ENCODE measurements around the gene ZBTB33.

The ZBTB33 gene

DNA sequence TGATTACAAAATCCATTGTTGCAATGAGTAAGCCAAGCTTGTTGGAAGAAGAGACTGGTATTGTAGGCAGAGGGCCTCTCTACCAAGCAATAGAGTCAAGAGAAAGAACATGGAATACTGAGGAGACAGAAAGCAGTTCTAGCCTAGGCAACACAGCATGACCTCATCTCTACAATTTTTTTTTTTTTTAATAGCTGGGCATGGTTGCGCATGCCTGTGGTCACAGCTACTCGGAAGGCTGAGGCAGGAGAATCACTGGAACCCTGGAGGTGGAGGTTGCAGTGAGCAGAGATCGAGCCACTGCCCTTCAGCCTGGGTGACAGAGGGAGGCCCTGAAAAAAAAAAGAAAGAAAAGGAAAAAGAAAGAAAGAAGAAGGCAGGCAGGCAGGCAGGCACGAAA, 11.7 kb upstream of the ZBTB33 start:
- H3K4me3 ChIP-seq = no peak overlapping the region
- no peak for DNase-seq
- H3K4me1 ChIP-seq = peaks cover 0 to 6% (median 3%) of the 10 kb centered on the region in 4 donors
- intact Hi-C loops (cut with DNase I; ENCODE audit: low total_unique reads) = no loop called here
- no peaks in the 10 kb centered on the region for H3K27me3 ChIP-seq
- TF ChIP-seq, protein P1, sequence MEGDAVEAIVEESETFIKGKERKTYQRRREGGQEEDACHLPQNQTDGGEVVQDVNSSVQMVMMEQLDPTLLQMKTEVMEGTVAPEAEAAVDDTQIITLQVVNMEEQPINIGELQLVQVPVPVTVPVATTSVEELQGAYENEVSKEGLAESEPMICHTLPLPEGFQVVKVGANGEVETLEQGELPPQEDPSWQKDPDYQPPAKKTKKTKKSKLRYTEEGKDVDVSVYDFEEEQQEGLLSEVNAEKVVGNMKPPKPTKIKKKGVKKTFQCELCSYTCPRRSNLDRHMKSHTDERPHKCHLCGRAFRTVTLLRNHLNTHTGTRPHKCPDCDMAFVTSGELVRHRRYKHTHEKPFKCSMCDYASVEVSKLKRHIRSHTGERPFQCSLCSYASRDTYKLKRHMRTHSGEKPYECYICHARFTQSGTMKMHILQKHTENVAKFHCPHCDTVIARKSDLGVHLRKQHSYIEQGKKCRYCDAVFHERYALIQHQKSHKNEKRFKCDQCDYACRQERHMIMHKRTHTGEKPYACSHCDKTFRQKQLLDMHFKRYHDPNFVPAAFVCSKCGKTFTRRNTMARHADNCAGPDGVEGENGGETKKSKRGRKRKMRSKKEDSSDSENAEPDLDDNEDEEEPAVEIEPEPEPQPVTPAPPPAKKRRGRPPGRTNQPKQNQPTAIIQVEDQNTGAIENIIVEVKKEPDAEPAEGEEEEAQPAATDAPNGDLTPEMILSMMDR (IDR thresholded peaks at IDR 0.05) = no peak
- H3K9me3 ChIP-seq = no peaks in the 10 kb centered on the region
- no peaks in the 10 kb centered on the region for H3K36me3 ChIP-seq
- no peak overlapping the region for H3K27ac ChIP-seq

DNA sequence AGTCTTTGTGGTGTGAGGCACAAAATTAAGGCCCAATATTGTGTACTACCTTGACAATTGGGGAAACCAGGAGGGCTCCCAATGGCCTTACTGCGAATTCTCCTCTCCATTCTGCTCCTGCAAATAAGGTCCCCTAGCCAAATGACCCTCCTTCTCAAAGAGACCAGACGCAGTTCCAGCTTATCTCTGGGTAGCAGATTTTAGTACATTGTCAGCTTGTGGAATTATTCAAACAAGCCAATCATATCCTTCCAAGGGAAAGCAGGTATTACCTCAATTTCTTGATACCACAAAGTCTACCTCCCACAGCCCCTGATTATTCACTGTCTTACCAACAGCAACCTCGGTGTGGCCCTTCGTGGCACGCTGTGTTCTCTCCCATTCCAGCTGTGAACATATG, 7.8 kb upstream of the ZBTB33 start:
- TF ChIP-seq, protein P1 (IDR thresholded peaks at IDR 0.05) = no peak
- H3K4me1 ChIP-seq = peaks cover 0 to 8% (median 3%) of the 10 kb centered on the region in 4 donors
- H3K36me3 ChIP-seq = no peaks in the 10 kb centered on the region
- H3K27ac ChIP-seq = no peak overlapping the region
- H3K27me3 ChIP-seq = no peaks in the 10 kb centered on the region
- intact Hi-C loops (cut with DNase I; ENCODE audit: low total_unique reads) = no loop called here
- no peak overlapping the region for H3K4me3 ChIP-seq
- no peak for DNase-seq
- no peaks in the 10 kb centered on the region for H3K9me3 ChIP-seq

DNA sequence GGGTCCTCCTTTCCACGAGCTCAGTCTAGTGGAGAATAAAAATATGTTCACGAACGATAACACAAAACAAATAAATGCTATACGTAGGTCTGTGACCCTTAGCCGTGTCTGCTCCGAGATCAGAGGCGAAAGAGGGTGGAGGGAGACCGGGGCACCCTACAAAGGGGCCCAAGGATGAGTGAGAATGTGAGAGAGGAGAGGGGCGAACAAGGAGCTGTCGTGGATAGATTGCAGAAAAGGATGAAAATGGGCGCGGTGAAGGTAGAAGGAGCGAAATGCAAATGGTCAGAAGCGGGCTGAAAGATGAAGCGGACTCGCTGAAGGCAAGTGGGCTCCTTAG, 6.2 kb upstream of the ZBTB33 start:
- peak overlapping the region; percentile 71 to 74 for H3K4me3 ChIP-seq
- no peak for DNase-seq
- TF ChIP-seq, protein P1 (IDR thresholded peaks at IDR 0.05) = no peak
- peaks cover 0 to 8% (median 3%) of the 10 kb centered on the region in 4 donors for H3K4me1 ChIP-seq
- H3K27me3 ChIP-seq = no peaks in the 10 kb centered on the region
- H3K9me3 ChIP-seq = no peaks in the 10 kb centered on the region
- peak overlapping the region; percentile 79 to 93 for H3K27ac ChIP-seq
- H3K36me3 ChIP-seq = no peaks in the 10 kb centered on the region
- intact Hi-C loops (cut with DNase I; ENCODE audit: low total_unique reads) = no loop called here

DNA sequence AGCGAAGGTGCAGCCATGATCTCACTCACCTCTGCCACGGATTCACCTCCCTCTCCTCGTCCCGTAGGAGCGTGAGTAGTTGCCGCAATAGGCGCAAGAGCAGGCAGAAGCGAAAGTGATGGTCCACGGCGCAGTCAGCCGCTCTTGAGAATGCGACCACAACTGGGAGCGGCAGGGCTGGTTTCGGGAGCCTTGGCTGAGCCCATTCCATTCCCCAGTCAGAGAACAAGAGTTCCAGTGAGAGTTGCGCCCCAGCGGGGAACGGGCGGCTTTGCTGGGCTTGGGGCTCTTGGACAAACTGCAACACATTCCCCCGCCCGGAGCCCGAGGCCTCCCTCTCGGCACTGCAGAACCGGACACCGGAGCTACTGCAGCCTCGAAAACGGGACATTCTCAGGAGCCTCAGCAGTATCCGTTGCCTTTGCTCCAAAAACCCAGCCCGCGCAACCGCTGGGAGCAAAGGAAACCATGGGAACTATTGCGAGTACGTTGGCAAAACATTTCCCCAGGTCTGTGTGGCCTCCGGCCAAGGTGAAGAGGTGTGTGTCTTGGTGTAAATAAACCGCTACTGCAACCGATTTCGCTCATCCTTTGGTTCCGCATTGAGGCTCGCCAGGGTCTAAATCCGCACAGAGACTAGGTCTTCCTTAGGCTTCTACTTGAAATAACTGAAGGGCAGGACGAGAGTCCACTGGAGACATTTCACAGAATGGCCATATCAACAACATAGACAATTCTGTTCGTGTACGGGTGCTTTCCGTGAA, 5.7 kb upstream of the ZBTB33 start:
- no peaks in the 10 kb centered on the region for H3K9me3 ChIP-seq
- peak overlapping the region; percentile 79 to 93 for H3K27ac ChIP-seq
- H3K4me3 ChIP-seq = peak overlapping the region; percentile 71 to 74
- no peaks in the 10 kb centered on the region for H3K27me3 ChIP-seq
- H3K4me1 ChIP-seq = peaks cover 0 to 8% (median 3%) of the 10 kb centered on the region in 4 donors
- peak; percentile 75 to 81 for DNase-seq
- intact Hi-C loops (cut with DNase I; ENCODE audit: low total_unique reads) = no loop called here
- H3K36me3 ChIP-seq = no peaks in the 10 kb centered on the region
- TF ChIP-seq, protein P1 (IDR thresholded peaks at IDR 0.05) = no peak

DNA sequence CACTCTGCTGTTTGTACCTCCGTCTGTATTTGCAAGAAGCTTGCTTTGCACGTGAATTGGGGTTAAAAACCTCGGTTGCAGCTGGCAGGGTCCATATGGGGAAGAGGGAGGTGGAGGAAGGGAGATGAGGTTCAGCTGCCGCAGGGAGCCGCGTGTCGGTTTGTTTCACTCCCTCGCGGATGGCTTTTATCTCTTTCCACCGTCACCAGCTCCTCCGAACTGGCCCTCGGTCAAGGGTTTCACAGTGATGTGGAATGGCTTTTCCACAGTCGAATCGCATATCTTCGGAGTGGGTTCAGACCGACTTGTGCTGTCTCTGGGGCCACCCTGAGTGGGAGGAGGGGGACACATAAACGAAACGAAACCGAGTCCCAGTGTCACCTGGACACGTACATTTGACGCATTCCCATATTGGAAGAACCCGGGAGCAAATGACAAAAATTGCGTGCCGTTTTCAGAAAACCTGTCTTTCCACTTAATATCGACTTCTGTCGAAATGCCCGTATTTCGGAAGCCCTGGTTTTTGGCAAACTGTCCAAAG, 929 bp downstream of the ZBTB33 start:
- TF ChIP-seq, protein P1 (IDR thresholded peaks at IDR 0.05) = no peak
- Histone ChIP-seq H3K4me3 (peak overlapping the region; percentile 80 to 89), H3K36me3 (peaks cover 0 to 5% (median 0%) of the 10 kb centered on the region in 3 donors), H3K4me1 (peaks cover 0 to 8% (median 0%) of the 10 kb centered on the region in 4 donors), H3K27ac (peak overlapping the region; percentile 85 to 87), H3K27me3 (no peaks in the 10 kb centered on the region), H3K9me3 (no peaks in the 10 kb centered on the region)
- intact Hi-C loops (cut with DNase I; ENCODE audit: low total_unique reads) = loop anchor here (10.0 kb wide), 1 partner anchor 213 kb away; the partner anchor contains the start of gene LAMP2
- peak in 1 of 2 donors; percentile 60 for DNase-seq

Data from tibial artery (tissue), 4 donors.